GM18951 (cell line): Measurements from ENCODE around the gene OR5L1.

Source experiments
- POLR2A ChIP-seq: IDR thresholded peaks from 4 replicates; pipeline ENCODE4 v1.6.1; 2011; ENCODE audit warnings: mild to moderate bottlenecking; ENCODE audit not compliant: insufficient read length, insufficient read depth; ENCODE audit errors: extremely low read depth
- in situ Hi-C: fragments of 300-500 bp; cut with MboI; formaldehyde crosslinking; loops from one replicate; pipeline ENCODE4 v1.12.0; 2022; ENCODE audit warnings: low sequenced_read_pairs, mixed read lengths, inconsistent platforms; ENCODE audit not compliant: unreplicated experiment

OR5L1 gene

GRCh38 chr11:55811067-55811466, at the start of gene OR5L1:
OR5L1 (plus strand) TSS chr11:55811367; CDS start chr11:55811467, 100 bp downstream.
- in situ Hi-C loops = no loop called here

DNA sequence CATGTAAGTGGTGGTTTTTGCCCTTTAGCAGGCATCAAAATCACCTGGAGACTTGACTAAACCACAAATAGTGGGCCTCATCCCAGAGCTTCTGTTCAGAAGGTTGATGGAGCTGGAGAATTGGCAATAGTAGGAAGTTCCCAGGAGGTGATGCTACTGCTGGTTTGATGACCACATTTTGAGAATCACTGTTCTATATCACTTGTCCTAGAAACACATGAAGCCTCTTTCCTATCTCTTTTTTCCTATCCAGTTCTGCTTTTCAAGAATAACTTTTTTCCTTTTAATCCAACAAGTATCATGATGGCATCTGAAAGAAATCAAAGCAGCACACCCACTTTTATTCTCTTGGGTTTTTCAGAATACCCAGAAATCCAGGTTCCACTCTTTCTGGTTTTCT, 38.0 kb upstream of the OR5L1 start, which contains the start of gene OR5D13:
Gene OR5D13 (plus strand): TSS at position 301 of the 400 bp plus-strand sequence. CDS start 0 bp downstream, at position 301.
- TF ChIP-seq POLR2A = no peak
- in situ Hi-C loops = no loop called here

More at GRCh38 chr11:55811067-55811466, at the start of gene OR5L1:
- TF ChIP-seq POLR2A = no peak

- TF ChIP-seq POLR2A = no peak
- in situ Hi-C loops = no loop called here
Observed at GRCh38 chr11:55791606-55792005, 19.6 kb upstream of the OR5L1 start.

GRCh38 chr11:55793321-55793720, 17.8 kb upstream of the OR5L1 start:
- no peak for TF ChIP-seq POLR2A
- in situ Hi-C loops = no loop called here

- TF ChIP-seq POLR2A = no peak
- in situ Hi-C loops = no loop called here
Observed at GRCh38 chr11:55795256-55795655, 15.9 kb upstream of the OR5L1 start, which contains the start of gene OR5D14. OR5D14 (plus strand) TSS chr11:55795556; CDS start chr11:55795556, 0 bp downstream.

DNA sequence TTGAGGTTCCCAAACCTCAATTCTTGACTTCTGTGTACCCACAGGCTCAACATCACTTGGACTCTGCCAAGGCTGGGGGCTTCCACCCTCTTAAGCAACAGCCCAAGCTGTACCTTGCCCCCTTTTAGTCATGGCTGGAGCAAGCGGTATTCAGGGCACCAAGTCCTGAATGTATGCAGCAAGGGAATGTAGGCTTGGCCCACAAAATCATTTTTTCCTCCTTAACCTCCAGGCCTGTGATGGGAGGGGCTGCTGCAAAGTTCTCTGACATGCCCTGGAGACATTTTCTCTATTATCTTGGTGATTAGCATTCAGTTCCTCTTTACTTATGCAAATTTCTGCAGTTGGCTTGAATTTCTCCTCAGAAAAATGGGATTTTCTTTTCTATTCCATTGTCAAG, 4.9 kb upstream of the OR5L1 start:
- TF ChIP-seq POLR2A = no peak
- in situ Hi-C loops = no loop called here

DNA sequence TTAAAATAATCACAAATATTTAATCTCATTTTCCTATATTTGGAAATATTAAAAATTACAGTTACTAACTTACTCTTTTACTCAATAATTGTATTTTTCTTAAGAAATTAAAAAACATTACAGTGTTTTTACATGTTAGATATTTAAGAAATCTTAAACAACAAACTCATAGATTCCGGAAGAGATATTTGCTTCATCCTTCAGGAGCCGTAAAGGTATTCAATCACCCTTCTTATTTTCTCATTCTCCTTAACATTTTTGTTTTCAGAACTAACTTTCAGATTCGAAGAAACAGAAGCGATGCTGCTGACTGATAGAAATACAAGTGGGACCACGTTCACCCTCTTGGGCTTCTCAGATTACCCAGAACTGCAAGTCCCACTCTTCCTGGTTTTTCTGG, 8.2 kb downstream of the OR5L1 start, which contains the start of gene OR5D18:
Gene OR5D18 (plus strand): TSS at position 301 of the 400 bp plus-strand sequence. CDS start 0 bp downstream, at position 301.
- TF ChIP-seq POLR2A = no peak
- in situ Hi-C loops = no loop called here

DNA sequence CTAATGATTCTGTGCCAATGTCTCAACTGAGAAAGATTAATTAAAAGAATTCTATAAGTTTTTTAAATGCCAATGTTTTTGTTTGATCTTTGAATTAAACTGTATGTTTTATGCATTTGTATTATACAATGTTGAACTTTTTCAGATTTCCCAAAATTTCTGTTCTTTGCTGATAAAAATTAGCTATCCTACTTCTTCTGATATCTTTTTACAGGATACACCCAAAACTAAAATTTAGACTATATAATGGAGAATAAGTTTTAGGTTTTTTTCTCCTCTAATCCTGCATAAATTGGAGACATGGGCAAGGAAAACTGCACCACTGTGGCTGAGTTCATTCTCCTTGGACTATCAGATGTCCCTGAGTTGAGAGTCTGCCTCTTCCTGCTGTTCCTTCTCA, 15.8 kb downstream of the OR5L1 start, which contains the start of gene OR5L2:
Gene OR5L2 (plus strand): TSS at position 301 of the 400 bp plus-strand sequence. CDS start 0 bp downstream, at position 301.
- no peak for TF ChIP-seq POLR2A
- in situ Hi-C loops = no loop called here

- no peak for TF ChIP-seq POLR2A
- in situ Hi-C loops = no loop called here
Observed at GRCh38 chr11:55838452-55838851, 27.3 kb downstream of the OR5L1 start, which contains the start of gene OR5D16. OR5D16 (plus strand) TSS chr11:55838752; CDS start chr11:55838752, 0 bp downstream.

- in situ Hi-C loops = no loop called here
- TF ChIP-seq POLR2A = no peak
Observed at GRCh38 chr11:55847453-55847852, 36.3 kb downstream of the OR5L1 start.

DNA sequence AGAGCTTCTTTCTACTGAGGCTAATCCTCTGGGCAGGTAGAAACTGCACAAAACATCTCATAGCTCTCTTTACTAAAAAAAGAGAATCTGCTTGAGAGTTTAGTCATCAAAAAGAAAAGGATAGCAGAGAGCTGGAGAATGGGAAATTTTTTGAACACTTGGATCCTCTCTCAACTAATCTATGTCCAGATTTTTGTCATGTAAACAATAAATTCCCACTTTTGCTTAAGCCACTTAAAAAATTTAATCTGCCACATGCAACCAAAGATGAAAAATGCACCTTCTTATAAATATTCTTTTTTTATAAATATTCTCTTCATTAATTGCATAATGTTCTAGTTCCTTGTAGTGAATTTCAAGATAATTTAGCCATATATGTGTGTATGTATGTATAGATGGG, 37.9 kb downstream of the OR5L1 start:
- in situ Hi-C loops = no loop called here
- TF ChIP-seq POLR2A = no peak

GRCh38 chr11:55852141-55852540, 41.0 kb downstream of the OR5L1 start:
- in situ Hi-C loops = no loop called here
- TF ChIP-seq POLR2A = no peak

- no peak for TF ChIP-seq POLR2A
- in situ Hi-C loops = no loop called here
Observed at GRCh38 chr11:55854704-55855103, 43.5 kb downstream of the OR5L1 start.
